C4-2B (cell line): ENCODE data around the gene SERPINF2.

Experiments
- H3K27ac ChIP-seq: fragments of 450-650 bp; 2 replicates; pipeline ENCODE4 v1.5.1; 2017
- CTCF ChIP-seq: fragments of 450-650 bp; conservative IDR thresholded peaks from 2 replicates; pipeline ENCODE4 v1.5.1; 2017; ENCODE audit warnings: mild to moderate bottlenecking
- ZFX ChIP-seq: fragments of 450-650 bp; IDR thresholded peaks from 2 replicates; pipeline ENCODE4 v1.6.1; 2017

The SERPINF2 gene

GRCh38 chr17:1800240-1800639 is 57.6 kb downstream of the SERPINF2 start:
- TF ChIP-seq ZFX (no peak), CTCF (no peak)
- no peak overlapping the region for H3K27ac ChIP-seq

- TF ChIP-seq ZFX, result no peak
- TF ChIP-seq CTCF, result no peak
- H3K27ac ChIP-seq, result no peak overlapping the region
Measured at GRCh38 chr17:1800712-1801111, 58.0 kb downstream of the SERPINF2 start.

GRCh38 chr17:1802429-1802828 is 59.8 kb downstream of the SERPINF2 start:
- no peak for TF ChIP-seq CTCF
- TF ChIP-seq ZFX, result no peak
- no peak overlapping the region for H3K27ac ChIP-seq

- H3K27ac ChIP-seq, result no peak overlapping the region
- no peak for TF ChIP-seq ZFX
- TF ChIP-seq CTCF, result no peak
Measured at GRCh38 chr17:1803280-1803679, 60.6 kb downstream of the SERPINF2 start.
